A549 treated with Mapracorat at 1 μM for 4 hours (cell line): ENCODE measurements around the gene STRADB. TPM values are rescaled to one million over a fixed set of nuclear protein-coding genes. Genes with fewer than 3 reads are reported as not detected.

ENCODE experiments used
- total RNA-seq: library from RNA; stranded (reverse); fragments of 200-300 nt; extraction: Qiagen RNA extraction; gene quantifications from 5 replicates; pipeline ENCODE4 v1.2.3, GENCODE V29; 2022

Gene STRADB
- 19.1 to 28.2 TPM (median 23.4 TPM) in 5 replicates for total RNA-seq

GRCh38 chr2:201451292-201452057 lies at the start of gene STRADB, which contains the start of gene TRAK2:
TSS of gene STRADB (plus strand) at chr2:201451740. CDS start at chr2:201454841, 3,101 bp downstream.
TSS of gene TRAK2 (minus strand) at chr2:201451458. CDS start at chr2:201420507, 30,951 bp downstream.

Other genes starting within 250 kb of the STRADB start
- gene CASP8, start 191.2 kb upstream of the STRADB start, total RNA-seq, result 27.3 to 35.7 TPM (median 32.0 TPM) in 5 replicates
- 0.13 to 0.14 TPM in 2 of 5 replicates, not detected in the others for gene FLACC1, start 94.4 kb upstream of the STRADB start, total RNA-seq
- gene TRAK2, start 282 bp upstream of the STRADB start, total RNA-seq, result 11.5 to 15.3 TPM (median 14.1 TPM) in 5 replicates
- 16.7 to 21.6 TPM (median 20.3 TPM) in 5 replicates for gene TMEM237, start 191.8 kb downstream of the STRADB start, total RNA-seq
- 0.09 to 0.10 TPM in 2 of 5 replicates, not detected in the others for gene MPP4, start 246.9 kb downstream of the STRADB start, total RNA-seq